Measurements from ENCODE around the gene THRB. TPM values are rescaled to one million over a fixed set of nuclear protein-coding genes. Genes with fewer than 3 reads are reported as not detected.

THRB gene
- total RNA-seq, 4 donors from 2014 or later, result 6.3 to 10.3 (median 8.5) TPM

- Histone ChIP-seq H3K36me3 (no peaks in the 10 kb centered on the region), H3K4me3 (no peak overlapping the region), H3K27me3 (no peaks in the 10 kb centered on the region), H3K4me1 (peaks cover 0 to 4% (median 0%) of the 10 kb centered on the region in 4 donors), H3K9me3 (no peaks in the 10 kb centered on the region), H3K27ac (no peak overlapping the region)
- 85 to 94% methylated on average over 5 of the region's 5 CpGs for WGBS, 2 donors
- TF ChIP-seq EP300 (IDR thresholded peaks at IDR 0.05) (no peak), CTCF (IDR thresholded peaks at IDR 0.05) (no peak), POLR2A (IDR thresholded peaks at IDR 0.05) (no peak)
- DNase-seq (ENCODE audit: low spot score in 2 of 2), result no peak
These were observed 13.5 kb downstream of the THRB start for GRCh38 chr3:24481193-24481592.

- Histone ChIP-seq H3K27ac (no peak overlapping the region), H3K36me3 (no peaks in the 10 kb centered on the region), H3K4me3 (no peak overlapping the region), H3K27me3 (no peaks in the 10 kb centered on the region), H3K4me1 (peaks cover 0 to 3% (median 0%) of the 10 kb centered on the region in 4 donors), H3K9me3 (no peaks in the 10 kb centered on the region)
- TF ChIP-seq EP300 (IDR thresholded peaks at IDR 0.05) (no peak), CTCF (IDR thresholded peaks at IDR 0.05) (no peak)
- no peak for DNase-seq (ENCODE audit: low spot score in 2 of 2)
These were observed 14.2 kb downstream of the THRB start for GRCh38 chr3:24480497-24480896.

GRCh38 chr3:24479816-24480215, 14.8 kb downstream of the THRB start:
- Histone ChIP-seq H3K4me1 (no peaks in the 10 kb centered on the region), H3K9me3 (no peaks in the 10 kb centered on the region), H3K27me3 (no peaks in the 10 kb centered on the region), H3K36me3 (no peaks in the 10 kb centered on the region), H3K27ac (no peak overlapping the region), H3K4me3 (no peak overlapping the region)
- no peak for TF ChIP-seq EP300 (IDR thresholded peaks at IDR 0.05)
- TF ChIP-seq CTCF (IDR thresholded peaks at IDR 0.05), result no peak
- TF ChIP-seq POLR2A (IDR thresholded peaks at IDR 0.05), result no peak
- DNase-seq (ENCODE audit: low spot score in 2 of 2), result no peak

GRCh38 chr3:24476871-24477656, 17.6 kb downstream of the THRB start:
- Histone ChIP-seq H3K4me3 (no peak overlapping the region), H3K36me3 (no peaks in the 10 kb centered on the region), H3K4me1 (no peaks in the 10 kb centered on the region), H3K27me3 (no peaks in the 10 kb centered on the region), H3K27ac (no peak overlapping the region), H3K9me3 (no peaks in the 10 kb centered on the region)
- DNase-seq (ENCODE audit: low spot score in 2 of 2), result no peak
- no peak for TF ChIP-seq POLR2A (IDR thresholded peaks at IDR 0.05)
- TF ChIP-seq EP300 (IDR thresholded peaks at IDR 0.05), result no peak
- TF ChIP-seq CTCF (IDR thresholded peaks at IDR 0.05), result no peak
- 31 to 44% methylated on average over 3 of the region's 3 CpGs for WGBS, 2 donors

- no peak overlapping the region for H3K27ac ChIP-seq
- 18 to 59% methylated on average over 1 of the region's 1 CpG for WGBS, 2 donors
- H3K4me3 ChIP-seq, result no peak overlapping the region
- no peaks in the 10 kb centered on the region for H3K36me3 ChIP-seq
- TF ChIP-seq EP300 (IDR thresholded peaks at IDR 0.05), result no peak
- no peak for TF ChIP-seq POLR2A (IDR thresholded peaks at IDR 0.05)
- no peak for TF ChIP-seq CTCF (IDR thresholded peaks at IDR 0.05)
- H3K9me3 ChIP-seq, result no peaks in the 10 kb centered on the region
- H3K27me3 ChIP-seq, result no peaks in the 10 kb centered on the region
- no peaks in the 10 kb centered on the region for H3K4me1 ChIP-seq
- no peak for DNase-seq (ENCODE audit: low spot score in 2 of 2)
These were observed 18.7 kb downstream of the THRB start for GRCh38 chr3:24475925-24476324.
